B cell (primary cell): Measurements from ENCODE around the gene IGFBP7.

Experiments used
- EZH2 ChIP-seq: IDR thresholded peaks from 2 replicates; pipeline ENCODE4 v1.6.1; 2012; ENCODE audit warnings: borderline replicate concordance, low read depth, mild to moderate bottlenecking, moderate library complexity, low read length; ENCODE audit not compliant: insufficient read depth, poor library complexity, severe bottlenecking
- TF ChIP-seq, protein P1 (sequence below): fragments of 200-600 bp; IDR thresholded peaks from one replicate; pipeline ENCODE4 v1.8.0; 2022; ENCODE audit warnings: antibody characterized with exemption, mild to moderate bottlenecking

DNA sequence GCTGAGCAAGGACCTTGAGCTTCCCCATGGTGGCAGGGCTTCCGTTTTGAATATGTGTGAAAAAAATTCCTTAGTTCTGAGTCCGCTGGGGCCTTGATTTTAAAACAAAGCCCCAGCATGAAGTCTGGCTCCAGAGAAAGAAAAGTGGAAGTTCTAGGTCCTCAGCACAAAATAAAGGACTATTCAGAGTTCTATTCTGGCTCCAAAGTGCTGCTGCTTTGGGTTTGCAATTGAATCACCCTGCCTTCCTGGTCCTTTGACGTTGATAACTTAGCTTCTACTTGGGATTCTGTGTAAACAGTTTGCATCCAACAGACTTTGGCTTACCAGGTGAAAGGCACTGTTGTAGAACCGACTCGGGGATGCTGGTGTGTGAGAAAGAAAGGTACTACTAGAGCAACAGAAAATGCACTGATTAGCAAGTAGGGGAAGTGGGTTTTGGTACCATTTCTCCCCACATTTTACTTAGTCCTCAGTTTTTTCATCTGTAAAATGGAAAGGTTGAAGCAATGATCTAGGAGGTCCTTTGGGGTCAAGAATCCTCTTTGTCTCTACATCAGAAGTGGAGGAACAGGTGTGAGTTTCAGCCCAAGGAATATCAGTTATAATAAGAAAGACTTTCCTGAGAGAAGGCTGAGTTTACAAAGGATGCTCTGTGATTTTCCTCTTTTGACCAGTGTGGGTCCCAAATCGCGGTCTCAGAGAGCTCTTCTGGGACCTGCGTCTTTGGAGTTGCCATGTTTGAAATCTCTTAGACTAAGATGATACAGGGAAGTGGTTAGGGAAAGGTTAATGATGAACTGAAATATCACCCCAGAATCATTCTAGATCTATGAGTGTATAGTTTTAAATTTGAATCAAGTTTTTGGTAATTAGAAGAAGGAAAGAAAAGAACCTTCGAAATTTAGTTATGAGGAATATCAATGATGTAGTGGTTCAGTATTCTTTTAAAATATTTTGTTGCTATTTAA is 28.2 kb downstream of the IGFBP7 start:
- TF ChIP-seq EZH2: no peak
- TF ChIP-seq, protein P1, sequence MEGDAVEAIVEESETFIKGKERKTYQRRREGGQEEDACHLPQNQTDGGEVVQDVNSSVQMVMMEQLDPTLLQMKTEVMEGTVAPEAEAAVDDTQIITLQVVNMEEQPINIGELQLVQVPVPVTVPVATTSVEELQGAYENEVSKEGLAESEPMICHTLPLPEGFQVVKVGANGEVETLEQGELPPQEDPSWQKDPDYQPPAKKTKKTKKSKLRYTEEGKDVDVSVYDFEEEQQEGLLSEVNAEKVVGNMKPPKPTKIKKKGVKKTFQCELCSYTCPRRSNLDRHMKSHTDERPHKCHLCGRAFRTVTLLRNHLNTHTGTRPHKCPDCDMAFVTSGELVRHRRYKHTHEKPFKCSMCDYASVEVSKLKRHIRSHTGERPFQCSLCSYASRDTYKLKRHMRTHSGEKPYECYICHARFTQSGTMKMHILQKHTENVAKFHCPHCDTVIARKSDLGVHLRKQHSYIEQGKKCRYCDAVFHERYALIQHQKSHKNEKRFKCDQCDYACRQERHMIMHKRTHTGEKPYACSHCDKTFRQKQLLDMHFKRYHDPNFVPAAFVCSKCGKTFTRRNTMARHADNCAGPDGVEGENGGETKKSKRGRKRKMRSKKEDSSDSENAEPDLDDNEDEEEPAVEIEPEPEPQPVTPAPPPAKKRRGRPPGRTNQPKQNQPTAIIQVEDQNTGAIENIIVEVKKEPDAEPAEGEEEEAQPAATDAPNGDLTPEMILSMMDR: no peak
